HUES48 (cell line): Measurements from ENCODE around the gene DOCK2.

Source experiments
- H3K27ac ChIP-seq: one replicate; pipeline ENCODE4 v1.7.0; 2013; ENCODE audit warnings: low read depth, low read length, inconsistent platforms
- H3K27me3 ChIP-seq: 2 replicates; pipeline ENCODE4 v1.6.1; 2013; ENCODE audit warnings: mild to moderate bottlenecking, low read length; ENCODE audit not compliant: control insufficient read depth, insufficient read depth
- H3K36me3 ChIP-seq: 2 replicates; pipeline ENCODE4 v1.6.1; 2013; ENCODE audit warnings: low read length; ENCODE audit not compliant: control insufficient read depth, insufficient read depth
- H3K4me1 ChIP-seq: 2 replicates; pipeline ENCODE4 v1.6.1; 2013; ENCODE audit warnings: mild to moderate bottlenecking, low read length; ENCODE audit not compliant: control insufficient read depth, insufficient read depth
- H3K4me3 ChIP-seq: 2 replicates; pipeline ENCODE4 v1.5.1; 2013; ENCODE audit warnings: mild to moderate bottlenecking, low read depth, low read length
- H3K9ac ChIP-seq: 2 replicates; pipeline ENCODE4 v1.6.1; 2013; ENCODE audit warnings: mild to moderate bottlenecking, low read depth, low read length, moderate library complexity
- H3K9me3 ChIP-seq: 2 replicates; pipeline ENCODE4 v1.6.1; 2013; ENCODE audit warnings: low read length; ENCODE audit not compliant: control insufficient read depth, insufficient read depth

Gene DOCK2

DNA sequence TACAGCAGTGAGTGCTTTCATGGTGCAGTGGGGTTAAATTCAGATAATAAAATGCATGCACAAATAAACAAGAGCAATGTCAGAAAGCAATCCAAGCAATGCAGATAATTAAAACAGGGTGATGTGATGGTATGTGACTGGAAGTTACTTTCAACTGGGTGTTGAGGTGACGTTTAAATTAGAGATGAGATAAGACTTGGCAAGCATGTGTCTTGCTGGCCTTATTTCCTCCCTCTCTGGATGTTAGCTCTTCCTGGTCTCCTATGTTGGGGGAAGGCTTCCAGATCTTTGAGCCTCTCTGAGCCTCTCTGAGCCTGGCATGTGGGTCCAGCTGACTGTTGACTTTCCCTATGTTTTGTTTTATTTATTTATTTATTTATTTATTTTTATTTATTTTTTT lies 54.4 kb downstream of the DOCK2 start:
- Histone ChIP-seq H3K4me3 (no peak overlapping the region), H3K27ac (no peak overlapping the region), H3K36me3 (no peaks in the 10 kb centered on the region), H3K4me1 (no peaks in the 10 kb centered on the region), H3K9me3 (no peaks in the 10 kb centered on the region), H3K27me3 (no peaks in the 10 kb centered on the region), H3K9ac (no peak overlapping the region)

DNA sequence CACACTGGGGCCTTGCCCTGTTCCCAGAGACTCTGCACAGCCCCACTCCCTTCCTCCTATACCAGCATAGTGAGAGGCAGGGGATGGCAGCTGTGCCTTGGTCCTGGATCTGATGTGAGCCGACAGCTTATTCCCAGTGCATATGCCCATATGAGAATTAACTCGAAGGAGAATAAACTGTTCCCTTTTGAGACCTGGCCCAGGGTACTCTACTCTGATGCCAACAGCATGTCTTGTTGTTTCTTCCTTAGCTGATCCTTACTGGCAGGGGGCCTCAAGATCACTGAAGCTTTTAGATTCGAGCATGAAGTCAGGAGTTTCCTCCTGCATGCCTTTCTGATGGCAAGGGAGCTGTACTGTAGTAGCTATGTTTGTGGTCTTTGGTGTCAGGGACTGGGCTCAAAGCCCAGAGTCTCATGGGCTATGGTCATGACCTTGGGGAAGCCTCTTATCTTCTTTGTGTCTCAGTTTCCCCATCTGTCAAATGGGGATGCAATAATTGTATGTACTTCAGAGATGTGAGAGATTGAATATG lies 57.1 kb downstream of the DOCK2 start:
- Histone ChIP-seq H3K4me1 (no peaks in the 10 kb centered on the region), H3K4me3 (no peak overlapping the region), H3K27me3 (no peaks in the 10 kb centered on the region), H3K36me3 (no peaks in the 10 kb centered on the region), H3K9me3 (no peaks in the 10 kb centered on the region), H3K27ac (no peak overlapping the region), H3K9ac (no peak overlapping the region)

DNA sequence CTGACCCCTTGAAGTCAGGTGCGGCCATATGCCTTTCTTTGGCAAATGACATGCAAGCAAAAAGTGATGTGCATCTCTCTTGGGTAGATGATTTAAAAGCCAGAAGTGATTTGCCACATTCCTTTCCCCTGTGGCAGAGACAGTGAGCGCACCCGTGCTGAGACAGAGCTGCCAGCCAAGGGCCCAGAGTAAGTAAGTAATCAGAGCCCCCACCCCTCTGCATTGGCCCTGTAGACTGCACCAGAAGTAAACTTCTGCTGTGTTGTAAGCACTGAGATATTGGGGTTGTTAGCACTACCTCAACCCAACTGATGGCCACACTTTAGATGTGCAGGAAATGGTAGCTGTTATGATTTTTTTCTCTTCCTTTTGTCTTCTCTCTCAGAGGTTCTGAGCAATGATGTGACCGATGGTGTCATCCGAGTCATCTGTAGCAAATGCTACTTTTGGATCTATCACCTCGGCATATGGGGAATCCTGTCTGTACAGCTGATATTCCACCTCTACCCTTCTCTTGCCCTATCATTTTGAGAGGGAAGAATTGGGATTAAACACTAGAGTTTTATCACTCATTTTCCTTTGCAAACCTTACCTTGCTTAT lies 58.0 kb downstream of the DOCK2 start:
- no peak overlapping the region for H3K9ac ChIP-seq
- H3K36me3 ChIP-seq = no peaks in the 10 kb centered on the region
- H3K27me3 ChIP-seq = no peaks in the 10 kb centered on the region
- H3K27ac ChIP-seq = no peak overlapping the region
- no peaks in the 10 kb centered on the region for H3K4me1 ChIP-seq
- no peak overlapping the region for H3K4me3 ChIP-seq
- H3K9me3 ChIP-seq = no peaks in the 10 kb centered on the region

DNA sequence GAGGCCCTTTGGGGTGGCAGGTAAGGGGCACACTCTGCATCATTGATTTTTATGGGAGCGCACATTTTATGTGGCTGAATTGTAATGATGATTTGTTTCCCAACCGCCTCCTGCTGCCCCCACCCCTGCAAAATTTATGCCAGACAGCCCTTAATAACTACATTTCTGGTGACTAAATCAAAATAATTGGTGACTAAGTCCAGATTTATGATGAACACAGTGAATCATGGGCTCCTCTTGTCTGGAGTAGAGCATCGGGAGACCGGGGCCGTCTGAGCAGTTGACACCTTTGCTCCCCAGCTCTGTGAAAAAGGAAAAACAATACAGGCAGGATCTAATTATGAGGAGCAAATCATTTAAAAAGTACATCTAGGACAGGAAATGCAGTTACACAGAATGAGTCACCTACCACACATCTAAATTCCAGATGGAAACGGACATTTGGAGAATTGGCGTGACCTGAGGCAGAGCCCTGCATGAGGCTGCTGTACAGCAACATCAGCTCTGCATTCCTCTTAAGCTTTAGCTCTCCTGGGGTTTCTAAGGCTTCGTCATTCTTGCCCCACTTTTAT lies 58.9 kb downstream of the DOCK2 start:
- Histone ChIP-seq H3K9ac (no peak overlapping the region), H3K36me3 (no peaks in the 10 kb centered on the region), H3K27me3 (no peaks in the 10 kb centered on the region), H3K4me1 (no peaks in the 10 kb centered on the region), H3K9me3 (no peaks in the 10 kb centered on the region), H3K27ac (no peak overlapping the region), H3K4me3 (no peak overlapping the region)

DNA sequence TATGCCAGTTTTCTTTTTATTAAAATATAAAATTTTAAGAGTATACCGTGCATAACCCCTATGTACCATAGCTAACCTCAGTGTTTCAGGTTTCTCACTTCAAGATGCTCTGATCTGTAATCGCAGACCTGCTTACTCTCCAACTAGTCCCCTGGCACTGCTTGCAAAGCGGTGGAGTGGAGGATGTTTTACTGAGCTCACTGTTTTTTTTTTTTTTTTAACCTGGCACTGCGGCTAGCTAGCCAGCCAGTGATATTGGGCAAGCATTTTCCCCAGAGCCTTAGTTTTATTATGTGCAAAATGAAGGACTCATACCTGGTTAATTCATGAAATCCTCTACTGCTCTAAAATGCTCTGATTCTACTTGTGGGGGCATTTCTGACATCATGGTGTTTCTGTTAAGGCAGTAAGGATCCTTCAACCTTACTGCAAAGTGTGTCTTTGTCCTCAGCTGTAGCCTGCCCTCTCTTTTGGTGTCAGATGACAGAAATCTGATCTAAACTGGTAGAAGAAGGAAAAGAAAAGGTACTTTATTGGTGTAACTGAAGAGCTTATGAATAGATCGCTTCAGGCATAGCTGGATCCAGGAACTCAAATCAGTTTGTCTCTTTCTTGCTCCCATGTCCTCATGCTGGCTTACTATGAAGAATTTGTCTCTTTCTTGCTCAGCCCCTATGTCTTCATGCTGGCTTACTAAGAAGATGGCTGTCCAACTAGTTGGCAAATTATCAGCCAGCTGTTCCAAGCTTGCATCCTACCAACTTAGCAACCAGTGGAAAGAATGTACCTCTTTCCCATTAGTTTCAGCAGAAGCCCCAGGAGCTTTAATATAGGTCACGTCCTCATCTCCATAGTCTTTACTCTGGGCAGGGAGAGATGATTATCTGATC lies 59.8 kb downstream of the DOCK2 start:
- Histone ChIP-seq H3K9ac (no peak overlapping the region), H3K9me3 (no peaks in the 10 kb centered on the region), H3K36me3 (no peaks in the 10 kb centered on the region), H3K27ac (no peak overlapping the region), H3K27me3 (no peaks in the 10 kb centered on the region), H3K4me3 (no peak overlapping the region), H3K4me1 (no peaks in the 10 kb centered on the region)

DNA sequence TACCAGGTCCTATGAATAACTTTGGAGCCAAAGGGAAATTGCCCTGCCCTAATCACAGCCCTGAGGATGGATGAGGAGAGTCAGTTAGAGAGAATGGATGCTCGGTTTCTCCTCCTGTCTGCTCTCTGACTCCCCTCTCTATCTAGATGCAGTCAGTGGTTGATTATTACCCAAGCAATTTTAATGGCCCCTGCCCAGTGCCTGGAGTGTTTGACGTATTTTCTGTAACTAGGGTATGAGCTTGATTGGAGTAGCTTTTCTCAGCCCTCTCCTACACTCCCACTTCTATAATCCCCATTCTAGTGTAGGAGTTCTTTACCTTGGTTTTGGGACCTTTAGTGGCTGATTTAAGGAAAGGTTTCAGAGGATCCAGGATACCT lies 60.4 kb downstream of the DOCK2 start:
- H3K36me3 ChIP-seq = no peaks in the 10 kb centered on the region
- H3K4me1 ChIP-seq = no peaks in the 10 kb centered on the region
- no peaks in the 10 kb centered on the region for H3K9me3 ChIP-seq
- no peak overlapping the region for H3K27ac ChIP-seq
- no peak overlapping the region for H3K4me3 ChIP-seq
- no peak overlapping the region for H3K9ac ChIP-seq
- H3K27me3 ChIP-seq = no peaks in the 10 kb centered on the region

DNA sequence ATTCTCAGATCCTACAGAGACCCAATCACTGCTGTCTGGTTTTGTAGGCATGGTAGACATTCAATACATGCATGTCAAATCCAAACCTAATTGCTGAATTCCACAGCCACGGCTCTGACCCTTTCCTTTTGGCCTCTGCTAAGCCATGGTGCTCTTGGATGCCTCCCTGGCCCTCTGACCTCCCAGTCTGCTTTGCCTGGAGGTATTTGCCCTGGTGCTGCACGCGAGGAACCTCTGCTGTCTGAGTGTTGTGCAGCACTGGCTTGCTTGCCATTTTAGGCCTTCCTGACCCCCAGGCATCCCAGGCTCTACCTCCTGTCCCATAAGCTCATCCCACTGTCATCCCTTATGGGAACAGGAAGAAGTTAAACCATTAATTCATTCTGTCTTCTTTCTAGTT lies 60.9 kb downstream of the DOCK2 start:
- Histone ChIP-seq H3K27ac (no peak overlapping the region), H3K4me3 (no peak overlapping the region), H3K9me3 (no peaks in the 10 kb centered on the region), H3K27me3 (no peaks in the 10 kb centered on the region), H3K4me1 (no peaks in the 10 kb centered on the region), H3K36me3 (no peaks in the 10 kb centered on the region), H3K9ac (no peak overlapping the region)

DNA sequence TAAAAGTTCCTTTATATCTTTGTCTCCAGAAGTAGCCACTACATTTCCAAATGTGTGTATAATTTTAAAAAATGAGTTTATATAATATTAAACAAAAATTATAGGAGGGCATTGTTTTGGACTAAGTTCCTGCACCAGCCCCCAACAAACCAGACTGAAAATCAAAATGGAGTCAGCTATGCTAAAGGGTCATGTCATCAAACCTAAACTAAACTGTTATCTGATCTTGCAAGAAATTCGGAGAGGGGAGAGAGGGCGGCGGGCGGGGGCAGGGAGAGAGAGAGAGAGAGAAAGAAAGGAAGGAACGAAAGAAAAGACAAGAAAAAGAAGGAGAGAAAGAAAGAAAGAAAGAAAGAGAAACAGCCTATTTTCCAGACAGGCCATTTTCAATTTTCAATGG lies 63.5 kb downstream of the DOCK2 start:
- no peak overlapping the region for H3K27ac ChIP-seq
- H3K4me1 ChIP-seq = no peaks in the 10 kb centered on the region
- H3K36me3 ChIP-seq = no peaks in the 10 kb centered on the region
- no peaks in the 10 kb centered on the region for H3K27me3 ChIP-seq
- no peak overlapping the region for H3K9ac ChIP-seq
- H3K9me3 ChIP-seq = no peaks in the 10 kb centered on the region
- H3K4me3 ChIP-seq = no peak overlapping the region

DNA sequence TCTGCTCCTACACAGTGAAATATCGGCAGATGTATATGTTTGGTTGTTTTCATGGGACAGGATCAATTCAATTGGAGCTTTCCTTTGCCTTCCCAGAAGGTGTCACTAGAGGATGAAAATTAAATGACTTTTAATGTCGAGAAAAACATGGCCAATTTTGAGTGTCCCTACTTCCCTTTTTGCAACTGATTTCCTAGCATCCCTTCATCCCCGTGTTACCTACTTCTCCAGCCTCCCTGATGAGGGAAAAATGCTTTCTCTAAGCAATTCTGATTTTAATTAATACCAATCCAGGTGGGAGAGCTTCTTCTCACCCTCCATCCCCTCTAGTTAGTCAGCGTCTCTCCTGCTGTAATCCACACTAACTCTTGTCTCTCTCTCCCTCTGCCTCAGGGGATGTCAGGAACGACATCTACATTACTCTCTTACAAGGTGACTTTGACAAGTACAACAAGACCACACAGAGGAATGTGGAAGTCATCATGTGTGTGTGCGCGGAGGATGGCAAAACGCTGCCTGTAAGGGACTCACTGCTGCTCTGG lies 64.9 kb downstream of the DOCK2 start:
- no peak overlapping the region for H3K27ac ChIP-seq
- H3K36me3 ChIP-seq = no peaks in the 10 kb centered on the region
- H3K4me3 ChIP-seq = no peak overlapping the region
- no peak overlapping the region for H3K9ac ChIP-seq
- H3K9me3 ChIP-seq = no peaks in the 10 kb centered on the region
- no peaks in the 10 kb centered on the region for H3K4me1 ChIP-seq
- H3K27me3 ChIP-seq = no peaks in the 10 kb centered on the region

DNA sequence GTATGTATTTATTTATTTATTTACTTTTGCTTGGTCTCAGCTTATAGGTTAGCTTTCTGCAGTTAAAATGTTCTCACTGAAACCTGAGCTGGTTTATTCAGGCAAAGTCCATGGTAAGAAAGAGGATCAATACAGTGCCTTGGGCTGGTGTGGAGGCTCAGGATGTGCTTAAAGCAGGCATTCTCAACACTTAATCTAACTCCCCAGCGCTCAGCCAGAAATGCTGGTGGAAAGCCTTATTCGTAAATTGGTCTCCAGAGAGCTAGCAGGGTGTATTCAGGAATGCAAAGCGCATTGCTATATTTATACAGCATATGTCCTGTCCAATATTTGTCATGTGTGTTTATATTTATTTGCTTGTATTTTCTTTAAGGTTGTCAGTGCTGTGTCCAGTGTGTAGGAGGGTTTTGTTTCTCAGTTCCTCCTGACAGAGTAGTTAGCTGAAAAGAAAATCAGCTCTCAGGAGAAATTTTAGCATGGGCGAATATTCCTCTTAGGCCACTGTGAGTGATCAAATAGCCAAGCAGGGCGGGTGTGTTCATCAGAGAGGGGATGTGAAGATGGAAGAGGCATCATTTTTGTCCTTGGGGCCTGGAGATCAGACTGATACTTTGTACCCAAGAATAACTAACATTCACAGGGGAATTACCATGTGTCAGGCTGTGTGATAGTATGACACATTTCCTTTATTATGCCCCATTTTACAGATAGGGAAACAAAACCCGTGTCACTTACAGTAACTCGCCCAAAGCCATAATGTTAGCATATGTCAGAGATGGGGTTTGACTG lies 65.8 kb downstream of the DOCK2 start:
- Histone ChIP-seq H3K27ac (no peak overlapping the region), H3K27me3 (no peaks in the 10 kb centered on the region), H3K36me3 (no peaks in the 10 kb centered on the region), H3K9ac (no peak overlapping the region), H3K4me3 (no peak overlapping the region), H3K4me1 (no peaks in the 10 kb centered on the region), H3K9me3 (no peaks in the 10 kb centered on the region)
